ENCODE data around the gene NEDD8. TPM values are rescaled to one million over a fixed set of nuclear protein-coding genes. Genes with fewer than 3 reads are reported as not detected.

The NEDD8 gene
- total RNA-seq, 6 experiments from 2014 or later, result 309 to 401 (median 372) TPM

- Mint-ChIP-seq H3K36me3 (ENCODE audit: low read depth) (peaks cover 39% of the 10 kb centered on the region), H3K4me1 (ENCODE audit: low read depth) (peaks cover 70% of the 10 kb centered on the region), H3K4me3 (peak overlapping the region; percentile 95), H3K27ac (peak overlapping the region; percentile 100), H3K9me3 (no peaks in the 10 kb centered on the region), H3K27me3 (ENCODE audit: insufficient read depth) (peaks cover 3% of the 10 kb centered on the region)
- peak; percentile 80 for TF ChIP-seq CTCF (IDR thresholded peaks at IDR 0.05)
- peak; percentile 87 for DNase-seq
These were observed 9.8 kb upstream of the NEDD8 start for GRCh38 chr14:24241829-24242443.

- H3K9me3 Mint-ChIP-seq, result no peaks in the 10 kb centered on the region
- peaks cover 3% of the 10 kb centered on the region for H3K27me3 Mint-ChIP-seq (ENCODE audit: insufficient read depth)
- TF ChIP-seq CTCF (IDR thresholded peaks at IDR 0.05), result peak; percentile 29; the same call in 1 of the 2 replicates
- peak overlapping the region; percentile 95 for H3K4me3 Mint-ChIP-seq
- H3K36me3 Mint-ChIP-seq (ENCODE audit: low read depth), result peaks cover 55% of the 10 kb centered on the region
- H3K27ac Mint-ChIP-seq, result peak overlapping the region; percentile 72
- DNase-seq, result no peak
- H3K4me1 Mint-ChIP-seq (ENCODE audit: low read depth), result peaks cover 81% of the 10 kb centered on the region
These were observed 8.1 kb upstream of the NEDD8 start for GRCh38 chr14:24240110-24240918.

GRCh38 chr14:24238527-24239037 lies 6.4 kb upstream of the NEDD8 start:
- no peak for DNase-seq
- H3K4me1 Mint-ChIP-seq (ENCODE audit: low read depth), result peaks cover 89% of the 10 kb centered on the region
- H3K4me3 Mint-ChIP-seq, result peak overlapping the region; percentile 95
- H3K9me3 Mint-ChIP-seq, result no peaks in the 10 kb centered on the region
- peaks cover 71% of the 10 kb centered on the region for H3K36me3 Mint-ChIP-seq (ENCODE audit: low read depth)
- peak overlapping the region; percentile 72 for H3K27ac Mint-ChIP-seq
- H3K27me3 Mint-ChIP-seq (ENCODE audit: insufficient read depth), result peaks cover 3% of the 10 kb centered on the region
- no peak for TF ChIP-seq CTCF (IDR thresholded peaks at IDR 0.05)

- H3K27ac Mint-ChIP-seq, result peak overlapping the region; percentile 72
- peaks cover 89% of the 10 kb centered on the region for H3K4me1 Mint-ChIP-seq (ENCODE audit: low read depth)
- peaks cover 3% of the 10 kb centered on the region for H3K27me3 Mint-ChIP-seq (ENCODE audit: insufficient read depth)
- peaks cover 73% of the 10 kb centered on the region for H3K36me3 Mint-ChIP-seq (ENCODE audit: low read depth)
- DNase-seq, result no peak
- H3K9me3 Mint-ChIP-seq, result no peaks in the 10 kb centered on the region
- no peak for TF ChIP-seq CTCF (IDR thresholded peaks at IDR 0.05)
- H3K4me3 Mint-ChIP-seq, result peak overlapping the region; percentile 26
These were observed 6.0 kb upstream of the NEDD8 start for GRCh38 chr14:24238123-24238522.

- Mint-ChIP-seq H3K4me3 (peak overlapping the region; percentile 26; the same call in 1 of the 2 replicates), H3K4me1 (ENCODE audit: low read depth) (peaks cover 88% of the 10 kb centered on the region), H3K36me3 (ENCODE audit: low read depth) (peaks cover 73% of the 10 kb centered on the region), H3K27ac (peak overlapping the region; percentile 72), H3K27me3 (ENCODE audit: insufficient read depth) (peaks cover 3% of the 10 kb centered on the region), H3K9me3 (no peaks in the 10 kb centered on the region)
- no peak for DNase-seq
- TF ChIP-seq CTCF (IDR thresholded peaks at IDR 0.05), result 0 out of 2 replicates have a peak, but pooled peaks have one; percentile 16
These were observed 5.3 kb upstream of the NEDD8 start for GRCh38 chr14:24237463-24237955.

Measured in HFFc6 (cell line).